GM15510 (cell line): Measurements from ENCODE around the gene PLXNA4.

Experiments used
- POLR2A ChIP-seq: IDR thresholded peaks from 3 replicates; pipeline ENCODE4 v1.6.1; 2011; ENCODE audit warnings: borderline replicate concordance; ENCODE audit not compliant: insufficient read length; ENCODE audit errors: extremely low read depth

Gene PLXNA4

GRCh38 chr7:132183781-132184380 is 392.4 kb downstream of the PLXNA4 start:
- TF ChIP-seq POLR2A: no peak

- no peak for TF ChIP-seq POLR2A
Measured at GRCh38 chr7:132182992-132183391, 393.3 kb downstream of the PLXNA4 start.

- TF ChIP-seq POLR2A: no peak
Measured at GRCh38 chr7:132181946-132182685, 394.2 kb downstream of the PLXNA4 start.

GRCh38 chr7:132181371-132181770 is 394.9 kb downstream of the PLXNA4 start:
- no peak for TF ChIP-seq POLR2A

- TF ChIP-seq POLR2A: no peak
Measured at GRCh38 chr7:132180481-132180880, 395.8 kb downstream of the PLXNA4 start.

- TF ChIP-seq POLR2A: no peak
Measured at GRCh38 chr7:132179681-132180080, 396.6 kb downstream of the PLXNA4 start.

GRCh38 chr7:132179080-132179430 is 397.2 kb downstream of the PLXNA4 start:
- no peak for TF ChIP-seq POLR2A

GRCh38 chr7:132177708-132178401 is 398.4 kb downstream of the PLXNA4 start:
- no peak for TF ChIP-seq POLR2A

GRCh38 chr7:132176719-132177118 is 399.6 kb downstream of the PLXNA4 start:
- no peak for TF ChIP-seq POLR2A

- TF ChIP-seq POLR2A: no peak
Measured at GRCh38 chr7:132171130-132171576, 405.1 kb downstream of the PLXNA4 start.

GRCh38 chr7:132169730-132170129 is 406.5 kb downstream of the PLXNA4 start:
- no peak for TF ChIP-seq POLR2A

- no peak for TF ChIP-seq POLR2A
Measured at GRCh38 chr7:132168239-132168638, 408.0 kb downstream of the PLXNA4 start.

- TF ChIP-seq POLR2A: no peak
Measured at GRCh38 chr7:132164558-132165125, 411.6 kb downstream of the PLXNA4 start.

- no peak for TF ChIP-seq POLR2A
Measured at GRCh38 chr7:132162556-132163144, 413.6 kb downstream of the PLXNA4 start.

- TF ChIP-seq POLR2A: no peak
Measured at GRCh38 chr7:132161976-132162375, 414.3 kb downstream of the PLXNA4 start.

GRCh38 chr7:132161533-132161915 is 414.7 kb downstream of the PLXNA4 start:
- TF ChIP-seq POLR2A: no peak
